Thymus (tissue), 11 donors: Measurements from ENCODE around the gene PBX1. TPM values are rescaled to one million over a fixed set of nuclear protein-coding genes. Genes with fewer than 3 reads are reported as not detected.

Source experiments
- DNase-seq, 9 donors: peaks; one replicate each; pipeline ENCODE4 v3.0.0-alpha.2; 2013; ENCODE audit warnings: low spot score in 9 of 9, low read depth in 6 of 9, missing footprints in 1 of 9
- H3K27ac ChIP-seq, 2 donors: one replicate each; pipeline ENCODE4 v1.5.1; 2013; ENCODE audit warnings: control low read depth in 1 of 2, low read depth in 1 of 2, low read length in 1 of 2, mild to moderate bottlenecking in 1 of 2, moderate library complexity in 1 of 2
- H3K27me3 ChIP-seq, 2 donors: one replicate each; pipeline ENCODE4 v1.5.1; 2013; ENCODE audit warnings: low read length in 1 of 2; ENCODE audit not compliant: control insufficient read depth in 2 of 2, insufficient read depth in 1 of 2
- H3K36me3 ChIP-seq, 2 donors: one replicate each; pipeline ENCODE4 v1.5.1; 2013; ENCODE audit warnings: low read length in 1 of 2, mild to moderate bottlenecking in 1 of 2, moderate library complexity in 1 of 2; ENCODE audit not compliant: control insufficient read depth in 2 of 2, insufficient read depth in 2 of 2
- H3K4me1 ChIP-seq, 2 donors: one replicate each; pipeline ENCODE4 v1.5.1; 2013; ENCODE audit warnings: low read length in 2 of 2; ENCODE audit not compliant: control insufficient read depth in 2 of 2, insufficient read depth in 2 of 2
- H3K4me3 ChIP-seq, 2 donors: one replicate each; pipeline ENCODE4 v1.5.1; 2013; ENCODE audit warnings: low read length in 2 of 2, control low read depth in 1 of 2, mild to moderate bottlenecking in 1 of 2
- H3K9me3 ChIP-seq, 2 donors: one replicate each; pipeline ENCODE4 v1.5.1; 2013; ENCODE audit warnings: low read length in 1 of 2, mild to moderate bottlenecking in 1 of 2; ENCODE audit not compliant: control insufficient read depth in 2 of 2, insufficient read depth in 1 of 2
- WGBS: extraction: QIAGEN DNeasy Blood & Tissue Kit; methylation state at CpG from one replicate; pipeline ENCODE4 v1.1.7; 2013; 5-methylcytosine and 5-hydroxymethylcytosine counted together
- polyA plus RNA-seq: library from polyadenylated mRNA; stranded (reverse); fragments of 200-250 nt; gene quantifications from one replicate; pipeline ENCODE4 v1.2.3, GENCODE V29; 2013
- total RNA-seq: library from RNA; stranded (reverse); fragments of 120-200 nt; gene quantifications from one replicate; pipeline ENCODE4 v1.2.4, GENCODE V29; 2013
- donor health status: healthy.

The PBX1 gene
- total and polyA plus RNA-seq, 2 donors: 12.7 to 12.9 TPM

DNA sequence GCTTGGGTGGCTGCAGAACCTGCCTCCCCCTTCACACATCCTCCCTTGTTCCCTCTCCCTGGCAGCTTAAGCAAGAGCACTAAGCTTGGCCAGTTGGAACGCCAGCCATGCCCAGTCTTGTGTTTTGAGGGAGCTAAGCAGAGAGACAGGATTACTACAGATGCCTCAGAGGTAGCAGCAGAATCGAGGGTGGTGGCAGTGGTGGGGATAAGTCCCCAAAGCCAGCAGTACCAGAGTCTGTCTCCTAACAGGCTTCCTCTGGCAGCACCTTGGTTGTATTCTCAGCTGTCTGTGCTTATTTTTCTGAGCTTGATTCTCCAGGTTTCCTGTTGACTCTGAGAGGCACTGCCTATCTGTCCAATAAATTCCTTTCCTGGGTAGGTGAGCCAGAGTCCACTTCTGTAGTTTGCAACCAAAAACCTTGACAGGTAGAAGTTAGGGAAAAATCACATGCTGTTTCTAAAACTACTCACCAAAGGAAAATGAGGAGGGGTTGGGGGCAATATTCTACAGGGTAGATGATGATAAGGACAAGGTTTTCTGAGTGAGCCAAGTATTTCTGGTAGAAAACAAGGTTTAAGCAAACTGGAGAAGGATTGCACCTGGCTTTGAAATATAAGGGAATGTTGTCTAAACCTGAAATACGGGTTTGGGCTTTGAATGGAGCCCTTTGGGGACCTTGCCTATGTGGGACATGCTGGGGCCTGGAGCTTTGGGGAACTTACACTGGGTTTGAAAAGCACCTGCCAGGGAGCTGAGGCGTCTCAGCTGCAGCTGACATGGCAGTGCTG, 100.8 kb downstream of the PBX1 start:
- peak overlapping the region; percentile 70 to 77 for H3K27ac ChIP-seq
- H3K4me1 ChIP-seq: peaks cover 7 to 12% of the 10 kb centered on the region in 2 donors
- peak in 2 of 9 donors; percentile 8 to 13 for DNase-seq
- H3K27me3 ChIP-seq: no peaks in the 10 kb centered on the region
- H3K9me3 ChIP-seq: no peaks in the 10 kb centered on the region
- no peaks in the 10 kb centered on the region for H3K36me3 ChIP-seq
- WGBS: 52% methylated on average over 4 of the region's 4 CpGs
- no peak overlapping the region for H3K4me3 ChIP-seq

DNA sequence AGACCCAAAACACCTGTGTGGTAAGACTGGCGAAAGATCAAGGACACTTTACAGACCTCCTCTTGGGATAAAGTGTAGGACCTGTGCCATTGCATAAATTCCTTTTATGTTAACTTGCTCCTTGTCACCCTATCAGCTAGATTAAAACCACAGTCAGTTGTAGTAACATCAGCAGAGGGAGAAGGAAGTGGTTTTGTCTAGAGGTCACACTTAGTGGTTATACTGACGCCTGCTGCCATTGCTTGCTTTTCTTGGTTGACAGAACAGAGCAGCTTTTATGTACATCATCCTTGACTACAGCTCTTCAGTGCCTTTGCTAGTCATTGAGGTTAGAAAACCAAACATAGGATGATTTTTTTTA, 101.4 kb downstream of the PBX1 start:
- H3K4me1 ChIP-seq: peaks cover 7 to 12% of the 10 kb centered on the region in 2 donors
- no peak overlapping the region for H3K4me3 ChIP-seq
- no peak overlapping the region for H3K27ac ChIP-seq
- H3K36me3 ChIP-seq: no peaks in the 10 kb centered on the region
- H3K9me3 ChIP-seq: no peaks in the 10 kb centered on the region
- peak in 6 of 9 donors; percentile 6 to 61 (median 16) for DNase-seq
- WGBS: 2% methylated on average over 2 of the region's 2 CpGs
- H3K27me3 ChIP-seq: no peaks in the 10 kb centered on the region

DNA sequence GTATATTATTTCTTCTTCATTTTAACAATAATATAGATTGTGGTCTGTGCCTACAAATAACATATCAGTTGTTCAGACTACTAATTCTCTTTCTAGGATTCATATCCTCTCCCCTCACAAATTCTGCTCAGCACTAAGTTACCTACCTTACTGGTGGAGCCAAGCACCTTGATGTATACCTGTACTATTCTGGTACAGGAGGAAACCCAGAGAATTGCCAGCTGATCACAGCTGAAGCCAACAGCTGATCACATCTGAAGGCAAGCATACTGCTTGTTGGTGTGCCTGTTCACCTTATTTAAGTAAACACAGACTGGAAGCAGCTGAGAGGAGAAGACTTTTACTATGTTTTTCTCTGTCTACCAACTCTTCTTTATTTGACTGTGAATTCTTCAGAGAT, 101.8 kb downstream of the PBX1 start:
- Histone ChIP-seq H3K27me3 (no peaks in the 10 kb centered on the region), H3K4me1 (peaks cover 7 to 12% of the 10 kb centered on the region in 2 donors), H3K27ac (no peak overlapping the region), H3K36me3 (no peaks in the 10 kb centered on the region), H3K9me3 (no peaks in the 10 kb centered on the region), H3K4me3 (no peak overlapping the region)
- no peak for DNase-seq

DNA sequence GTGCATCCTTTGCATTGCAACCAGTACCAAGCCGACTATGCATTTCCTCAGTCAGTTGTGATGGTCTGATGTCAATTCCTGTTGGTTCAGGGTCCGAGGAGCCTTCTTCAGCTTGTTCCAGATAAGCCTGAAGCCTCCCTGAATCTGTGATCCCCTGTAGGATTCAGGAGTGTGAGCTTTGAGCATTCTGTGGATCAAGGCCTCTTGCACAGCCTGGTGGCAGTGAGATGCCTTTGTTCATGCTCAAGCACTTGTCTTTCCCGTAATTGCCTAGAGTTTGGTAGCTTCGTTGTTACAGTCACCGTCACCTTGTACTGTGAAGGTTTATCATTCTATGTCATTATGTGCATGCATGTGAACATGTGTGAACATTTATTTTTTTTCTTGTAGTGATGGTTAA, 103.5 kb downstream of the PBX1 start:
- no peaks in the 10 kb centered on the region for H3K27me3 ChIP-seq
- H3K36me3 ChIP-seq: no peaks in the 10 kb centered on the region
- no peak overlapping the region for H3K27ac ChIP-seq
- DNase-seq: no peak
- peaks cover 7 to 12% of the 10 kb centered on the region in 2 donors for H3K4me1 ChIP-seq
- WGBS: 97% methylated on average over 5 of the region's 5 CpGs
- no peaks in the 10 kb centered on the region for H3K9me3 ChIP-seq
- no peak overlapping the region for H3K4me3 ChIP-seq

DNA sequence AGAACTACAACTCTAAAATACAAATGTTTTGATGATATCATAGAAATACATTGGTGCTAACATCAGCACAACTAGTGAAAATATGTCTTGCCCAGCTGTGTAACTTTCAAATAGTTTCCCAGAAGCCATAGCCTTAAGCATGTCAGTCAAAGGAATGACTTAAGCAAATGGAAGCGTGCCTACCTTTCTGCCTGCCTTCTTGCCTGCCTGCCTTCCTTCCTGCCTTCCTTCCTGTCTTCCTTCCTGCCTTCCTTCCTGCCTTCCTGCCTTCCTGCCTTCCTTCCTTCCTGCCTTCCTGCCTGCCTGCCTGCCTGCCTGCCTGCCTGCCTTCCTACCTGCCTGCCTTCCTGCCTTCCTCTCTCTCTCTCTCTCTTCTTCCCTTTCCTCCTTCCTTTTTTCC, 104.0 kb downstream of the PBX1 start:
- Histone ChIP-seq H3K27me3 (no peaks in the 10 kb centered on the region), H3K4me3 (no peak overlapping the region), H3K27ac (no peak overlapping the region), H3K9me3 (no peaks in the 10 kb centered on the region), H3K36me3 (no peaks in the 10 kb centered on the region), H3K4me1 (peaks cover 7 to 12% of the 10 kb centered on the region in 2 donors)
- DNase-seq: no peak
- 95% methylated on average over 1 of the region's 1 CpG for WGBS

DNA sequence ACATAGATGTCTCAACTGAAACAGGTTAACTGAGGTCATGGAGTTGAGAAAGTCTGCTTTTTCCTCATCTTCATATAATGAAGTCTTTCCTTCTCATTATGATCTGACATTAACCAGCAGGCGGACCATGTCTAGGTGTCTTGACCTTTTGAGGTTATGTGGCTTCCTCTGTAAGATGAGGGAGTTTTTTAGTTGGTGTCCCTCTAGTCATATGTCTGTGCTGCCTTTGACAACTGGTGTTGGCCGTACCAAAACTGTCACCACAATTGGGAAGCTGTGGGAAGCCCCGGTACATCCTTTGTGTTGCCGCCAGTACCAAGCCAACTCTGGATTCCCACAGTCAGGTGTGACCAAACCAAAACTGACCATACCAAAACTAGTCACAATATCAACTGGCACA, 105.1 kb downstream of the PBX1 start:
- H3K4me1 ChIP-seq: peaks cover 7 to 12% of the 10 kb centered on the region in 2 donors
- no peaks in the 10 kb centered on the region for H3K9me3 ChIP-seq
- no peak overlapping the region for H3K4me3 ChIP-seq
- DNase-seq: no peak
- no peaks in the 10 kb centered on the region for H3K27me3 ChIP-seq
- WGBS: 92% methylated on average over 4 of the region's 4 CpGs
- H3K36me3 ChIP-seq: no peaks in the 10 kb centered on the region
- H3K27ac ChIP-seq: no peak overlapping the region

DNA sequence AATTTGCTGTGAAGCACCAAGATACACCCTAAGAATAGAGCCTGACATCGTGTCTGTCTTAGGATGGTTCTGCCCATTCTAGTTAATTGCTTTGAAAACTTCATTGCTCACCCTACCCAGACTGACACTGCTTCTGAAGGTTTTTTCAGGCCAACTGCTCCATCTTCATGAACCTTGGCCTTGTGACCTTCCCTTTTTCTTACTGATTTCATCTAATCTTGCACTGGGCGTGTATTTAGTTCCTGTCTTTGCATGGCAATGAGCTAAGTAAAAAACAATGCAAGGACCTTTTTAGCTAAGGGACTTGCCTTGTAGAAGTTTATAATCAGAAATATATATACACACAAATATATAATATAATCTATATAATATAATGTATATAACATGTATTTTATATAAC, 108.0 kb downstream of the PBX1 start:
- 89% methylated on average over 2 of the region's 2 CpGs for WGBS
- Histone ChIP-seq H3K4me3 (no peak overlapping the region), H3K36me3 (no peaks in the 10 kb centered on the region), H3K27ac (no peak overlapping the region), H3K9me3 (no peaks in the 10 kb centered on the region), H3K27me3 (no peaks in the 10 kb centered on the region), H3K4me1 (no peaks in the 10 kb centered on the region)
- no peak for DNase-seq

DNA sequence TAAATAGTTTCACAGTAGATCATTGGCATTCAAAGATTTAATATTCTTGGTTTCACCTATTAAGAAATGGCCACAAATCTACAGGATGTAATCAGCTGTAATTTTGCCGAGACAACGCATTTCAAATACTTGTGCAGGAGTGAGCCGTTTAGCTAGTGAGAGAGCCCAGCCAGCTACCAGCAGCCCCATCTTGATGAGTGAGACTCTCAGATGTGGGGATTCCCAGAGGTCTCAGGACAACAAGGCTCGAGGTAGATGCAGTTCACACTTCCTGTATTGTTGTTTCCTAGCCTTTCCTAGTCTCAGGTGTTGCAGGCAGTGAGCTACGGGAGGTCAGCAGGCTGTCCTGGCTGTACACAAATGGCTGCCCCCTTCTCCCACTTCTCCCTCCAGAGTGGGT, 108.6 kb downstream of the PBX1 start:
- no peak for DNase-seq
- WGBS: 88% methylated on average over 5 of the region's 5 CpGs
- no peaks in the 10 kb centered on the region for H3K9me3 ChIP-seq
- H3K4me1 ChIP-seq: no peaks in the 10 kb centered on the region
- no peak overlapping the region for H3K4me3 ChIP-seq
- no peak overlapping the region for H3K27ac ChIP-seq
- no peaks in the 10 kb centered on the region for H3K36me3 ChIP-seq
- H3K27me3 ChIP-seq: no peaks in the 10 kb centered on the region

DNA sequence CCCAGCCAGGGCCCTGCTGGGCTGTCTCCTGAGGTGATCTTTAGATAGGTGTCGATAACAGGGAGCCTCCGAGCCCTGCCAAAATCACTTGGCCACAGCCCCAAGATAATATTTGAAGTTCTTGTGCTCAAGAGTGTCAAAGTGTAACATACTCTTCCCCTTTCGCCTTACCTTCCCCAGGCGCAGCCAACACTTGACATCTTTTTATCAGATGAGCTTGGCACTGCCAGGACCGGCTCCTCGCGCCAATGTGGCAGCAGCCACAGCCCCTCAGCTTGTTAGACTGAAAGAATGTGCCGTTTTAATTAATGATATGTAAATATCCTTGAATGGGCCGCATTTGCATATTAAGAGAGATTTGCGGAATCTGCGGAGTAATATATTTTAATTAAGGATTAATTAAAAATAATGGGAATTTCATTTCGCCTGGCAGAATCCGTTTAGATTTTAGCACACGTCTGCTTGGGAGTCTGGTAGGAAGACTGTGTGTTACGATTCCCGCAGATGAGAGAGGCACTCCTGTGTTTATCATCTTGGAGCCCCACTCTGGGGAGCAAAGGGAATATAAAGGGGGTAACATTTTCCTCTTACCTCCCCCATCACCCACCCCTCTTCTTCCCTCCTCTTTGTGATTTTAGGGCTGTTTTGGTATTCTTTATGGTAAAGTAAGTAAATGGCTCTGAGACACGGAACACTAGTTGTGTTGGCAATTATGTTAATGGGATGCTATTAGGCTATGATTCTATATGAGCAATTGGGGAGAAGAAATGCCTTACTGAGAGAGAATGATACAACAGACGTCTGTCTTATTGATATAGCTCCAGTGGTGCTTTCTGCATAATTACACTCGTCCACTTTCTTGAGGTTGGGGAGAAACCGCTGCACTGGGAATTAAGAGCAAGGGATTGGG, 109.8 kb downstream of the PBX1 start:
- no peaks in the 10 kb centered on the region for H3K27me3 ChIP-seq
- H3K36me3 ChIP-seq: no peaks in the 10 kb centered on the region
- no peaks in the 10 kb centered on the region for H3K9me3 ChIP-seq
- DNase-seq: no peak
- no peaks in the 10 kb centered on the region for H3K4me1 ChIP-seq
- 97% methylated on average over 20 of the region's 20 CpGs for WGBS
- H3K4me3 ChIP-seq: no peak overlapping the region
- H3K27ac ChIP-seq: no peak overlapping the region
